ENCODE results near the gene SLC40A1.

GRCh38 chr2:189628817-189629530 lies 48.4 kb upstream of the SLC40A1 start:
- peak in 1 of 6 experiments; percentile 37 for TF ChIP-seq CTCF (IDR thresholded peaks at IDR 0.05)
- TF ChIP-seq POLR2A (IDR thresholded peaks at IDR 0.05), result no peak
